Bronchial epithelial cell (primary cell): ENCODE measurements around the gene ARPC4. TPM values are rescaled to one million over a fixed set of nuclear protein-coding genes. Genes with fewer than 3 reads are reported as not detected.

ENCODE experiments used
- DNase-seq: peaks from one replicate; pipeline ENCODE4 v3.0.0-alpha.2; 2010; ENCODE audit warnings: low read depth
- FAIRE-seq: peaks from 2 replicates; lab custom pipeline; 2011; peaks lifted over from hg19 to GRCh38; lab: Jason Lieb, UNC
- H3K27me3 ChIP-seq: 2 replicates; pipeline ENCODE4 v1.5.1; 2011; ENCODE audit warnings: low read length; ENCODE audit not compliant: control insufficient read depth, insufficient read depth
- H3K36me3 ChIP-seq: 2 replicates; pipeline ENCODE4 v1.5.1; 2011; ENCODE audit warnings: low read length; ENCODE audit not compliant: control insufficient read depth, insufficient read depth
- H3K4me3 ChIP-seq: 2 replicates; pipeline ENCODE4 v1.5.1; 2011; ENCODE audit warnings: mild to moderate bottlenecking, low read depth, low read length, control low read depth
- total RNA-seq: library from RNA; depleted of rRNA; stranded (reverse); fragments of >200 nt; gene quantifications from 2 replicates; pipeline ENCODE4 v1.2.1, GENCODE V29; 2014
- TF ChIP-seq, protein P1 (sequence below): IDR thresholded peaks from 2 replicates; pipeline ENCODE4 v1.5.1; 2011; ENCODE audit warnings: mild to moderate bottlenecking, moderate library complexity, low read length, control low read depth, inconsistent platforms; ENCODE audit not compliant: insufficient read depth, severe bottlenecking

The ARPC4 gene
- total RNA-seq, 1 donor from 2014 or later, result 192 TPM

DNA sequence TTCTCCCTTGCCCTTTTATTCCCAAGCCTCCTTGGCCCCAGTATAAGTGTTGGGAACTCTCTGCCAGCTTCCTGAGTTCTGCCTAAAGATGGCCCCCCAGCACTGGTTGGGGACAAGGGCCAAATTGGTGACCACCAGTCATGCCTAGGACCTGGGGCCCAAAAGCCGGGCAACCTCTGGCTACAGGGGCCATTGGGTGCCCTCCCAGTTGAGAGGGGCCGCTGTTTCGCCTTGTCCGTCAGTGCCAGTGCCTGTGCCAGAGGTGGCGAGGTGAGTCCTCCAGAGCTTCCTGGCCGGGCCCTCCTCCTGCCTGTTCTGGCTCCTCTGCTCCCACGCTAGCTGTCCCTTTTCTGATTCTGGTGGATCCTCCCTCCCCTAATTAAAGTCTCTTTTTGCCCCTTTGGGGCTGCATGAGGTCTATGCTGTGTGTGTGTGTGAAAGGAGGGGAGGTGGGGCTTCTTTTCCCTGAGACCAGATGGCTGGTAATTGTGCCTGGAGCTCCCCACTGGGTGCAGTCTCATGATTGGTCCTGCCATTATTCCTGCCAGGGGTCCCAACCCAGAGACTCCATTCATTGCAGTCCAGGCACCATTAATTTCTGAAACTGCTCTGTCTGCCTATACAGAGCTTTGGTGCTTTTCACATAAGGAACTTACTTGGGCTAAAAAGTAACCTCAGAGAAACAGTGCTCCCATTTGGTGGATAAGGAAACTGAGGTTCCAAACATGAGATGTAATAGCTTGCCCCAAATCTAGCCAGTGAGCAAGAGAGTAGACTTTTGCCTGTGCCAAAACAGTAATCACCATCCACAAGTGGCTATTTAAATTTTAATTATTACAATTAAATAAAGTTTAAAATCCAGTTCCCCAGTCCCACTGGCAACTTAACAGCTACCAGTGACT, 14.1 kb downstream of the ARPC4 start:
- peaks cover 19% of the 10 kb centered on the region for H3K36me3 ChIP-seq
- FAIRE-seq (no peak), DNase-seq (no peak)
- no peak overlapping the region for H3K4me3 ChIP-seq
- H3K27me3 ChIP-seq, result no peaks in the 10 kb centered on the region
- TF ChIP-seq, protein P1, sequence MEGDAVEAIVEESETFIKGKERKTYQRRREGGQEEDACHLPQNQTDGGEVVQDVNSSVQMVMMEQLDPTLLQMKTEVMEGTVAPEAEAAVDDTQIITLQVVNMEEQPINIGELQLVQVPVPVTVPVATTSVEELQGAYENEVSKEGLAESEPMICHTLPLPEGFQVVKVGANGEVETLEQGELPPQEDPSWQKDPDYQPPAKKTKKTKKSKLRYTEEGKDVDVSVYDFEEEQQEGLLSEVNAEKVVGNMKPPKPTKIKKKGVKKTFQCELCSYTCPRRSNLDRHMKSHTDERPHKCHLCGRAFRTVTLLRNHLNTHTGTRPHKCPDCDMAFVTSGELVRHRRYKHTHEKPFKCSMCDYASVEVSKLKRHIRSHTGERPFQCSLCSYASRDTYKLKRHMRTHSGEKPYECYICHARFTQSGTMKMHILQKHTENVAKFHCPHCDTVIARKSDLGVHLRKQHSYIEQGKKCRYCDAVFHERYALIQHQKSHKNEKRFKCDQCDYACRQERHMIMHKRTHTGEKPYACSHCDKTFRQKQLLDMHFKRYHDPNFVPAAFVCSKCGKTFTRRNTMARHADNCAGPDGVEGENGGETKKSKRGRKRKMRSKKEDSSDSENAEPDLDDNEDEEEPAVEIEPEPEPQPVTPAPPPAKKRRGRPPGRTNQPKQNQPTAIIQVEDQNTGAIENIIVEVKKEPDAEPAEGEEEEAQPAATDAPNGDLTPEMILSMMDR, result no peak

DNA sequence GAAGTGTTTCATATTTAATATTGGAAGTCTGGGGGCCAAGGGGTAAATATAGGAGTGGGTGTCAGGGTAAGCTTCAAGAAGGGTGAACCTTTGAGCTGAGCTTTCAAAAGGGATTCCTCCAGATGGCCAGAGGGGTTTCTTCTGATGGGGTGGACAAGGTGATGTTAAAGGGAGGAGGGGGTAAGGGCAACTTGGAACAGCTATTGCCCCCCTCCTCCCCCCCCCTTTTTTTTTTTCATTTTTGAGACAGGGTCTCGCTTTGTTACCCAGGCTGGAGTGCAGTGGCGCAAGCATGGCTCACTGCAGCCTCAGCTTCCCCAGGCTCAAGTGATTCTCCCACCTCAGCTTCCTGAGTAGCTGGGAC, 15.1 kb downstream of the ARPC4 start:
- TF ChIP-seq, protein P1, result no peak
- no peak for DNase-seq
- Histone ChIP-seq H3K4me3 (no peak overlapping the region), H3K27me3 (no peaks in the 10 kb centered on the region), H3K36me3 (peaks cover 20% of the 10 kb centered on the region)
- FAIRE-seq, result no peak

DNA sequence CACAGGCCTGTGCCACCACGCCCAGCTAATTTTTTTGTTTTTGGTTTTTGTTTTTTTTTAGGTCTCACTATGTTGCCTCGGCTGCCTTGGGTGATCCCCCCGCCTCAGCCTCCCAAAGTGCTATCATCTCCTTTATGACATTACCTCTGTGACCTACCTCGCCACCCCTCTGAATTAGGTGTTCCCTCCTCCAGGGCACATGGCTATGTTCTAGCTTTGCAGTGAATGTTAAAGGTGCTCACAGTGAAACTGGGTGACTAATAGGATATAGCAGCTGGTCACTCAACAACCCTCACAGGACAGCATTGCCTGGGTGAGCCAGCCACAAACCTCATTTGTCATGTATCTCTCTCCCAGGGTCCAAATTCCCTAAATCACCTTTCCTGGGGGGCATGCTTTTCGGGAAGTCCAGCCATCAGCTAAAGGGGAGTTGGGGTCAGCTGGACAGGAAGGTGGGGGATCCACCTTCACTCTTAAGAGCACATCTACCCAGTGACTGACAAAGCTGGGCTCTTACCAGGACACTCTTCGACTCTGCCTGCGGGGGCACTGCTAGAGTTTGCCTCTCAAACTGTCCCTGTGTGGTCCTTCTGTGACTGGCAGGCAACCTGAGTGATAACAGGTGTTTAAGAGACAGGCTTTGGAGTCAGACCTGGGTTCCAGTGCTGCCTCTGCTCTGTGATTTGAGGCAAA, 15.6 kb downstream of the ARPC4 start:
- FAIRE-seq, result no peak
- Histone ChIP-seq H3K36me3 (peaks cover 21% of the 10 kb centered on the region), H3K4me3 (no peak overlapping the region), H3K27me3 (no peaks in the 10 kb centered on the region)
- peak; percentile 62 for DNase-seq
- TF ChIP-seq, protein P1, result peak; percentile 22

DNA sequence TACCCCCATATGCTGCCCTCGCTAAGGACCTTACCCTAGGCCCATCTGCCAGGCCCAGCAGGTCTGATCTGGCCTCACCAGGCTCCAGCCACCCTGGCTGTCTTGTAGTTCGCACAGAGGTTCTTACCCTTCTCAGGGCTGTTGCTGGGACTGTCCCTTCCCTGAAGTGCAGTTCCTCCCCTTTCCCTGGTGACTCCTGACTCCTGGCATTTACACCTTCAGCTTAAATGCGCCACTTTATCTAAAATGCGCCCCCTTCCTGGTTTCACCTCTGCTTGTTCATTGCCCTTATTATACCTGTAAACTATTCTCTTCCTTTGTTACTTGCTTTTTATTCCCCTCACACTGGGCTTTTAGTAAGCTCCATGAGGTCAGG, 16.3 kb downstream of the ARPC4 start:
- no peak for FAIRE-seq
- Histone ChIP-seq H3K4me3 (peak overlapping the region; percentile 55), H3K36me3 (peaks cover 13% of the 10 kb centered on the region), H3K27me3 (no peaks in the 10 kb centered on the region)
- DNase-seq, result peak; percentile 32
- TF ChIP-seq, protein P1, result no peak

GRCh38 chr3:9809615-9810432, 16.9 kb downstream of the ARPC4 start, which contains the start of gene TTLL3:
Gene TTLL3, plus strand, starts transcription at chr3:9810262. Its CDS starts 400 bp downstream, at chr3:9810662.
- TF ChIP-seq, protein P1, result no peak
- DNase-seq, result peak; percentile 25
- FAIRE-seq, result no peak
- Histone ChIP-seq H3K4me3 (peak within 1 kb of the TSS; percentile 55), H3K27me3 (no peaks in the 10 kb centered on the region), H3K36me3 (peaks cover 11% of the 10 kb centered on the region)
